PFSK-1 (cell line): ENCODE data around the gene HTR4.

Experiments
- FOXP2 ChIP-seq: optimal IDR thresholded peaks from 2 replicates; pipeline ENCODE3; 2011; ENCODE audit warnings: borderline replicate concordance, control low read depth, inconsistent platforms; ENCODE audit not compliant: insufficient read depth; ENCODE audit errors: extremely low read length, extremely low read depth
- POLR2AphosphoS5 ChIP-seq: IDR thresholded peaks from 2 replicates; pipeline ENCODE4 v1.6.1; 2012; ENCODE audit warnings: low read depth, mild to moderate bottlenecking, control low read depth, low read length, moderate library complexity
- SIN3A ChIP-seq: IDR thresholded peaks from 2 replicates; pipeline ENCODE4 v1.6.1; 2012; ENCODE audit warnings: mild to moderate bottlenecking, low read length, moderate library complexity, borderline replicate concordance; ENCODE audit not compliant: insufficient read depth
- TAF1 ChIP-seq: IDR thresholded peaks from 2 replicates; pipeline ENCODE4 v1.6.1; 2012; ENCODE audit warnings: low read length, control low read depth, borderline replicate concordance; ENCODE audit not compliant: insufficient read depth
- TF ChIP-seq, protein P1 (sequence below), 2 experiments: IDR thresholded peaks; 2 replicates each; pipeline versions ENCODE4 v1.6.1 to v1.8.0; 2011 to 2012; ENCODE audit warnings: low read depth in 2 of 2, low read length in 2 of 2, control low read depth in 1 of 2, inconsistent platforms in 1 of 2, mild to moderate bottlenecking in 1 of 2, moderate library complexity in 1 of 2; ENCODE audit not compliant: insufficient read depth in 1 of 2

HTR4 gene

DNA sequence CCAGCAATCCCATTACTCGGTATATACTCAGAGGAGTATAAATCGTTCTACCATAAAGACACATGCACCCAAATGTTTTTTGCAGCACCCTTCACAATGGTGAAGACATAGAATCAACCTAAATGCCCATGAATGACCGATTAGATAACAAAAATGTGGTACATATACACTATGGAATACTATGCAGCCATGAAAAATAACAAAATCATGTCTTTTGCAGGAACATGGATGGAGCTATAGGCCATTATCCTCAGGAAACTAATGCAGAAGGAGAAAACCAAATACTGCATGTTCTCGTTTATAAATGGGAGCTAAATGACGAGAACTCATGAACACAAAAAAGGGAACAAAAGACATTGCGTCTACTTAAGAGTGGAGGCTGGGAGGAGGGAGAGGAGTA, 114.5 kb downstream of the HTR4 start:
- TF ChIP-seq TAF1 (no peak), SIN3A (no peak), POLR2AphosphoS5 (no peak), FOXP2 (no peak)
- TF ChIP-seq, protein P1, sequence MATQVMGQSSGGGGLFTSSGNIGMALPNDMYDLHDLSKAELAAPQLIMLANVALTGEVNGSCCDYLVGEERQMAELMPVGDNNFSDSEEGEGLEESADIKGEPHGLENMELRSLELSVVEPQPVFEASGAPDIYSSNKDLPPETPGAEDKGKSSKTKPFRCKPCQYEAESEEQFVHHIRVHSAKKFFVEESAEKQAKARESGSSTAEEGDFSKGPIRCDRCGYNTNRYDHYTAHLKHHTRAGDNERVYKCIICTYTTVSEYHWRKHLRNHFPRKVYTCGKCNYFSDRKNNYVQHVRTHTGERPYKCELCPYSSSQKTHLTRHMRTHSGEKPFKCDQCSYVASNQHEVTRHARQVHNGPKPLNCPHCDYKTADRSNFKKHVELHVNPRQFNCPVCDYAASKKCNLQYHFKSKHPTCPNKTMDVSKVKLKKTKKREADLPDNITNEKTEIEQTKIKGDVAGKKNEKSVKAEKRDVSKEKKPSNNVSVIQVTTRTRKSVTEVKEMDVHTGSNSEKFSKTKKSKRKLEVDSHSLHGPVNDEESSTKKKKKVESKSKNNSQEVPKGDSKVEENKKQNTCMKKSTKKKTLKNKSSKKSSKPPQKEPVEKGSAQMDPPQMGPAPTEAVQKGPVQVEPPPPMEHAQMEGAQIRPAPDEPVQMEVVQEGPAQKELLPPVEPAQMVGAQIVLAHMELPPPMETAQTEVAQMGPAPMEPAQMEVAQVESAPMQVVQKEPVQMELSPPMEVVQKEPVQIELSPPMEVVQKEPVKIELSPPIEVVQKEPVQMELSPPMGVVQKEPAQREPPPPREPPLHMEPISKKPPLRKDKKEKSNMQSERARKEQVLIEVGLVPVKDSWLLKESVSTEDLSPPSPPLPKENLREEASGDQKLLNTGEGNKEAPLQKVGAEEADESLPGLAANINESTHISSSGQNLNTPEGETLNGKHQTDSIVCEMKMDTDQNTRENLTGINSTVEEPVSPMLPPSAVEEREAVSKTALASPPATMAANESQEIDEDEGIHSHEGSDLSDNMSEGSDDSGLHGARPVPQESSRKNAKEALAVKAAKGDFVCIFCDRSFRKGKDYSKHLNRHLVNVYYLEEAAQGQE (IDR thresholded peaks at IDR 0.05; ENCODE audit: insufficient read depth in 1 of 2, low read depth in 2 of 2, low read length in 2 of 2), result no peak

DNA sequence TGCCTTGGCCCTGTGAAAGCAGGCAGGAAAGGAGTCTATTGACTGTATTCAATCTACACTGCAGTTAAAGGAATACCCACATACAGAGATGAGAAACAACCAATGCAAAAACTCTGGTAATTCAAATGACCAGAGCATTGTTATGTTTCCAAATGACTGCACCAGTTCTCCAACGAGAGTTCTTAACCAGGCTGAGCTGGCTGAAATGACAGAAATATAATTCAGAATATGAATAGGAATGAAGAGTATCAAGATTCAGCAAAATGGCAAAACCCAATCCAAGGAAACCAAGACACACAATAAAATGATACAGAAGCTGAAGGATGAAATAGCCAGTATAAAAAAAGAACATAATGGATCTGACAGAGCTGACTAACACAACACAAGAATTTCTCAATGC, 119.1 kb downstream of the HTR4 start:
- TF ChIP-seq POLR2AphosphoS5 (no peak), TAF1 (no peak)

DNA sequence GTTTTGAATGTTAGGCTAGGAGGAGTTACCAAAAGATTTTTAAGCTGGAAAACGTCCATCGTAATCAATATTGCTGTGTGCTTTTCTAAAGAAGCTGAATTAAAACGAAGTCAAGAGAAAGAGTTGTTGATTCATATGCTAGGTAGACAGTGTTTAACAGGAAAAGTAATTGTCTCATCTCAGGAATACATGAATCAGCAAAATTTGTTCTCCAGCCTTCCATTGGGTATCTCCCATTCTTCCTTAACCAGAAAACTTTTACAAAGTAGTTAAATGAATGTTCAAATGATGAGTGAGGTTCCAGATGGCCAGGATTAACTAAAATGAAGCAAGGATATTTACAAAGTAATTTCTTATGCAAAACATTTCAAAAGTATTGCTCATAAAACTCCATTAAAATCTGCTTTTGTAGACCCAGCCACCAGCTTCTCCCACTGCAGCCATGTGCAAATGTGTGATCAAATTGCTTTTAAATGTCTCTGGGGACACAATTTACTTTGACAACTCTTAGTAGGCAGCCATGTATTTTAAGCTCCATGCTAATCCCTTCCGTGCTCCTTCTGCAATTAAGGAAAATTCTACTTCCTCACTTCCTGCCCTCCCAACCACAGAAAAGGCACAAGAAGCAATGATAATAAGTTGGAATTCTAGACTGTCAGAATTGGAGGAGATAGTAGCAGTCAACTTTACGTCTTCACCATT, 121.2 kb downstream of the HTR4 start:
- no peak for TF ChIP-seq POLR2AphosphoS5
- TF ChIP-seq SIN3A, result no peak
- TF ChIP-seq, protein P1 (IDR thresholded peaks at IDR 0.05; ENCODE audit: insufficient read depth in 1 of 2, low read depth in 2 of 2, low read length in 2 of 2), result no peak
- no peak for TF ChIP-seq TAF1
- TF ChIP-seq FOXP2, result no peak

DNA sequence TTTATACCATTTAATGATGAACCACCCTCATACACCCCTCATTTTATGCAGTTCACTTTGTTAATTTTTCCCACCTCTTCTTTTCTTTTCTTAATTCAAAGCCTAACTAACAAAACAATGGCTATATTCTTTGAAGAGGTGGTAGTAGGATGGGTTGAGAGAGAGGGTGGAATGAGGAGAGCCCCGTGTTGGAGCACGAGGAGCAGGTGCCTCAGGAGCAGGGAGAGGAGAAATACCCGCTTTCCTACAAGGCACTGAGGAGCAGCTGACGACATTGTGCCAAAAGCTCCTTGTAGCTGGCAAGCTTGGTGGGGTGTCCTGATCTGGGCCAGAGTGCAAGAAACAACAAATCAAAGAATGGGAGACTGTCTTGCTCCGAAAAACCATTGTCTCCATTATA, 129.6 kb downstream of the HTR4 start:
- TF ChIP-seq FOXP2 (no peak), TAF1 (no peak), POLR2AphosphoS5 (no peak), SIN3A (no peak)
- TF ChIP-seq, protein P1 (IDR thresholded peaks at IDR 0.05; ENCODE audit: insufficient read depth in 1 of 2, low read depth in 2 of 2, low read length in 2 of 2), result no peak

GRCh38 chr5:148523139-148523538, 131.2 kb downstream of the HTR4 start:
- TF ChIP-seq POLR2AphosphoS5 (no peak), SIN3A (no peak), FOXP2 (no peak), TAF1 (no peak)
- TF ChIP-seq, protein P1 (IDR thresholded peaks at IDR 0.05; ENCODE audit: insufficient read depth in 1 of 2, low read depth in 2 of 2, low read length in 2 of 2), result no peak
